Caco-2 (cell line): ENCODE results near the gene TSPAN4. TPM values are rescaled to one million over a fixed set of nuclear protein-coding genes. Genes with fewer than 3 reads are reported as not detected.

Experiments
- BruUV-seq: library from RNA; stranded (reverse); fragments of 400-500 nt; replicated peaks from 2 replicates; lab custom pipeline; 2021; lab: Mats Ljungman, UMichigan
- CTCF ChIA-PET: fragments of 300-600 bp; sonication (Branson Sonifier 250); formaldehyde crosslinking; loops from one replicate; lab custom pipeline; 2022; ENCODE audit warnings: antibody characterized with exemption; lab: Charles Lee
- POLR2A ChIA-PET: fragments of 300-600 bp; sonication (Branson Sonifier 250); formaldehyde crosslinking; loops from one replicate; lab custom pipeline; 2022; ENCODE audit warnings: antibody characterized with exemption; lab: Charles Lee
- DNase-seq, 2 experiments: peaks; one replicate each; pipeline versions ENCODE4 v3.0.0 to v3.0.0-alpha.2; 2020 to 2022
- H3K27me3 ChIP-seq: replicated peaks from 2 replicates; pipeline ENCODE4 v1.6.0; 2011; ENCODE audit warnings: low read length; ENCODE audit not compliant: control insufficient read depth, insufficient read depth
- H3K36me3 ChIP-seq: 2 replicates; pipeline ENCODE4 v1.5.1; 2011; ENCODE audit warnings: low read length; ENCODE audit not compliant: control insufficient read depth, insufficient read depth
- H3K4me1 ChIP-seq: fragments of 250-450 bp; sonication (Bioruptor Pico); 2 replicates; pipeline ENCODE4 v1.5.1; 2020; ENCODE audit warnings: mild to moderate bottlenecking
- H3K4me3 ChIP-seq: 2 replicates; pipeline ENCODE4 v1.5.1; 2011; ENCODE audit warnings: low read depth, mild to moderate bottlenecking, control low read depth, low read length
- H3K9me3 ChIP-seq: fragments of 250-450 bp; sonication (Bioruptor Pico); 2 replicates; pipeline ENCODE4 v1.5.1; 2020; ENCODE audit warnings: mild to moderate bottlenecking, moderate library complexity
- H3K27ac Mint-ChIP-seq: one replicate; pipeline ENCODE4 v1.8.0; 2022; ENCODE audit warnings: mixed read lengths; ENCODE audit not compliant: unreplicated experiment
- H3K27me3 Mint-ChIP-seq: one replicate; pipeline ENCODE4 v1.8.0; 2022; ENCODE audit warnings: mixed read lengths; ENCODE audit not compliant: insufficient read depth, unreplicated experiment
- H3K36me3 Mint-ChIP-seq: one replicate; pipeline ENCODE4 v1.8.0; 2022; ENCODE audit warnings: mild to moderate bottlenecking, mixed read lengths; ENCODE audit not compliant: insufficient read depth, unreplicated experiment
- H3K4me1 Mint-ChIP-seq: one replicate; pipeline ENCODE4 v1.8.0; 2022; ENCODE audit warnings: low read depth, mixed read lengths; ENCODE audit not compliant: unreplicated experiment
- H3K4me3 Mint-ChIP-seq: one replicate; pipeline ENCODE4 v1.8.0; 2022; ENCODE audit warnings: mild to moderate bottlenecking, moderate library complexity, mixed read lengths; ENCODE audit not compliant: unreplicated experiment
- H3K9me3 Mint-ChIP-seq: one replicate; pipeline ENCODE4 v1.8.0; 2022; ENCODE audit warnings: mixed read lengths; ENCODE audit not compliant: unreplicated experiment
- CTCF ChIP-seq, 2 experiments: fragments of 200-600 bp in 1 of 2; IDR thresholded peaks; 1 replicate in 1 of 2; 2 replicates in 1 of 2; pipeline versions ENCODE4 v1.5.1 to v1.8.0; 2011 to 2022; ENCODE audit warnings: antibody characterized with exemption in 1 of 2, control low read depth in 1 of 2, inconsistent platforms in 1 of 2, low read depth in 1 of 2, low read length in 1 of 2, mild to moderate bottlenecking in 1 of 2, moderate library complexity in 1 of 2; ENCODE audit not compliant: insufficient read depth in 1 of 2, severe bottlenecking in 1 of 2, unreplicated experiment in 1 of 2
- intact Hi-C: fragments of 100-400 bp; cut with micrococcal nuclease; formaldehyde crosslinking; loops from one replicate; pipeline ENCODE4 v1.10.0; 2022; ENCODE audit not compliant: unreplicated experiment
- total RNA-seq: library from RNA; stranded (reverse); gene quantifications from 2 replicates; pipeline ENCODE4 v1.2.3, GENCODE V29; 2022

The TSPAN4 gene
- total RNA-seq, 1 experiment from 2014 or later: 95.9 TPM

DNA sequence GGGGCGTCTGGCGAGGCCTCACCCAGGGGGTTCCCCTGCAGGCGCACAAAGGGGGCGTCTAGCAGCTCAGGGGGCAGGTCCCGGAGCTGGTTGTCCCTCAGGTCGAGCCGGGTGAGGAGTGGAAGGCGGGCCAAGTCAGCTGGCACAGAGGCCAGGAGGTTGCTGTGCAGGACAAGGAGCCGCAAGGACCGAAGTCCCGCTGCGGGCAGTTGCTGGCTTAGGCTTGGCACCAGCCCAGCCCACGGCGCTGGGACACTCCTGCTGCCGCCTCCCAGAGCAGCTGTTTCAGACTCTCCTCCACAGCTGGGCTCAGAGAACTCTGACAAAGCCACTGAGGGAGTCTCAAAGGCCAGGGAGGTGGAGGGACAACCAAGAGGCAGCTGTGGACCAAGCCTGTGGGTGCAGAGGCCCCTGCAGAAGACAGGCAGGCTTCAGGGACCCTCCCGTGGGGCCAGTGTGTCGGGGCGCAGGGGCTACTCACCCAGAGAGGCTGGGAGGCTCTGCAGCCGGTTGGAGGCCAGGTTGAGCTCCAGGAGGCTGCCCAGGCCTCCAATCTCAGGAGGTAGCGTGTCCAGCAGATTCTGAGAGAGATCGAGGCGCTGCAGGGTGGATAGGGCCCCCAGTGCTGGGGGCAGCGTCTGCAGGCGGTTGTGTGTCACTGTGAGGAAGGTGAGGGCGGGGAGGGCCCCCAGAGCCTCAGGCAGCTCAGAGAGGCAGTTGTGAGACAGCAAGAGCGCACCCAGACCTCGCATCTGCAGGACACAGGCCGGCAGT is 39.8 kb upstream of the TSPAN4 start:
- Histone ChIP-seq H3K36me3 (no peaks in the 10 kb centered on the region), H3K27me3 (no peaks in the 10 kb centered on the region), H3K9me3 (no peaks in the 10 kb centered on the region), H3K4me1 (peaks cover 14% of the 10 kb centered on the region; the same call in 1 of the 2 replicates), H3K4me3 (no peak overlapping the region)
- POLR2A ChIA-PET: no interaction called here
- TF ChIP-seq CTCF (IDR thresholded peaks at IDR 0.05; ENCODE audit: insufficient read depth in 1 of 2, low read depth in 1 of 2, low read length in 1 of 2, severe bottlenecking in 1 of 2, unreplicated experiment in 1 of 2): no peak
- no peak for DNase-seq
- intact Hi-C loops: no loop called here
- no peaks in the 10 kb centered on the region for H3K27me3 Mint-ChIP-seq
- no peaks in the 10 kb centered on the region for H3K4me1 Mint-ChIP-seq
- peak overlapping the region; percentile 33 for H3K4me3 Mint-ChIP-seq
- BruUV-seq: no TSS peak
- H3K27ac Mint-ChIP-seq: no peak overlapping the region
- peaks cover 25% of the 10 kb centered on the region for H3K36me3 Mint-ChIP-seq
- no peaks in the 10 kb centered on the region for H3K9me3 Mint-ChIP-seq
- CTCF ChIA-PET: no interaction called here

GRCh38 chr11:803467-803742 is 39.2 kb upstream of the TSPAN4 start:
- H3K4me3 Mint-ChIP-seq: peak overlapping the region; percentile 74
- Histone ChIP-seq H3K4me1 (peaks cover 14% of the 10 kb centered on the region; the same call in 1 of the 2 replicates), H3K9me3 (no peaks in the 10 kb centered on the region), H3K36me3 (no peaks in the 10 kb centered on the region), H3K4me3 (no peak overlapping the region), H3K27me3 (no peaks in the 10 kb centered on the region)
- ChIA-PET POLR2A (no interaction called here), CTCF (no interaction called here)
- H3K9me3 Mint-ChIP-seq: no peaks in the 10 kb centered on the region
- H3K4me1 Mint-ChIP-seq: no peaks in the 10 kb centered on the region
- no peaks in the 10 kb centered on the region for H3K27me3 Mint-ChIP-seq
- no peak for DNase-seq
- TF ChIP-seq CTCF (IDR thresholded peaks at IDR 0.05; ENCODE audit: insufficient read depth in 1 of 2, low read depth in 1 of 2, low read length in 1 of 2, severe bottlenecking in 1 of 2, unreplicated experiment in 1 of 2): no peak
- no peak overlapping the region for H3K27ac Mint-ChIP-seq
- no TSS peak for BruUV-seq
- intact Hi-C loops: no loop called here
- H3K36me3 Mint-ChIP-seq: peaks cover 25% of the 10 kb centered on the region

DNA sequence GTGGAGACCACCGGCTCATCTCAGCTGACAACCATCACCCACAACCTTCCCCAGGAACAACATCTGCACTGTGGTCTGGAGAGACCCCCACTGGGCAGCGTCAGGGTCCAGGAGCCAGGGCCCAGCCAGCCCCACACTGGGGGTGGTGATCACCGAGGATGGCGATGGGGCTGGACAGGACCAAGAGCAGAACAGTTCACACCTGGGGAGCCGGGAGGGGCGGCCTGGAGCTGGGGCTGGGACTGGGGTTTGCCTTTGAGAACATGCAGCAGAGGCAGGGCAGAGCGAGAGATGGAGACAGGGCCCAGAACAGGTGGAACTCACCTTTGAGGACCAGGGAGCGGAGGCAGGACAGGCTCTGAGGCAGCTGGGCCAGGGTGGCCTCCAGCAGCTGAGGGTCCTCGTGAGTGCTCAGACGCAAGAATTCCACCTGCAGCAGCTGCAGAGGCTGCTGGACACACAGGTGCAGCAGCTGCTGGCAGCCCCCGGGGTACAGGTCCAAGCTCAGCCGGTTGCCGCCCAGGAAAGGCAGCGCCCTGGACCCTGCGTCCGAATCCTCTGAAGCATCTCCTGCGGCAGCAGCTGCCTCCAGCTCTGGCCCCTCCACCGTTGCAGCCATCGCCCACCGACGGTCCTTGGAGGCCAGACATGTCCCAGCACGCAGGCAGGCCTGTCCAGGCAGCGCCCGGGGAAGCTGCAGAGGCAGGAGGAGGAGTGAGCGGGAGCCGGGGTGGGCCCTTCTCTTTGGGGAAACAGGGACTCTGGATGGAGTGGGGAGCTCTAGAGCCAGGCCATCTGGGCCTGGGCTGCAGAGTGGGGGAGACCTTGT is 38.7 kb upstream of the TSPAN4 start:
- no TSS peak for BruUV-seq
- H3K9me3 ChIP-seq: no peaks in the 10 kb centered on the region
- intact Hi-C loops: no loop called here
- TF ChIP-seq CTCF (IDR thresholded peaks at IDR 0.05; ENCODE audit: insufficient read depth in 1 of 2, low read depth in 1 of 2, low read length in 1 of 2, severe bottlenecking in 1 of 2, unreplicated experiment in 1 of 2): no peak
- H3K27me3 ChIP-seq: no peaks in the 10 kb centered on the region
- Mint-ChIP-seq H3K27me3 (no peaks in the 10 kb centered on the region), H3K4me1 (no peaks in the 10 kb centered on the region), H3K36me3 (peaks cover 27% of the 10 kb centered on the region), H3K4me3 (peak overlapping the region; percentile 74), H3K27ac (no peak overlapping the region), H3K9me3 (no peaks in the 10 kb centered on the region)
- POLR2A ChIA-PET: interaction anchor here (0.7 kb wide), 1 partner anchor 228 kb away, joined by 4 read pairs; the partner anchor contains the start of gene PHRF1
- H3K4me3 ChIP-seq: peak overlapping the region; percentile 75
- peaks cover 14% of the 10 kb centered on the region; the same call in 1 of the 2 replicates for H3K4me1 ChIP-seq
- no peak for DNase-seq
- H3K36me3 ChIP-seq: no peaks in the 10 kb centered on the region
- CTCF ChIA-PET: no interaction called here
